ENCODE results near the gene MOSMO.

MOSMO gene

GRCh38 chr16:21989751-21990150 lies 18.2 kb upstream of the MOSMO start:
- Histone ChIP-seq H3K36me3 (ENCODE audit: insufficient read depth, insufficient read length, low read length) (peaks cover 18% of the 10 kb centered on the region), H3K4me1 (ENCODE audit: insufficient read depth, insufficient read length) (peaks cover 2% of the 10 kb centered on the region), H3K9ac (ENCODE audit: insufficient read length, low read depth) (no peak overlapping the region), H3K9me3 (ENCODE audit: insufficient read depth, low read length) (no peaks in the 10 kb centered on the region), H3K4me3 (ENCODE audit: insufficient read length, low read depth) (no peak overlapping the region), H3K27me3 (ENCODE audit: insufficient read depth, insufficient read length) (no peaks in the 10 kb centered on the region)
- no peak for DNase-seq (ENCODE audit: low read depth, low spot score)
- no peak for TF ChIP-seq YY1 (IDR thresholded peaks at IDR 0.05; ENCODE audit: insufficient read depth, insufficient read length)
- no peak for TF ChIP-seq SUZ12 (IDR thresholded peaks at IDR 0.05; ENCODE audit: extremely low read depth, insufficient read depth, insufficient read length)
- no peak for TF ChIP-seq ZNF274 (IDR thresholded peaks at IDR 0.05; ENCODE audit: low read depth, low read length)

GRCh38 chr16:21990381-21990944 lies 17.4 kb upstream of the MOSMO start:
- Histone ChIP-seq H3K4me3 (ENCODE audit: insufficient read length, low read depth) (no peak overlapping the region), H3K4me1 (ENCODE audit: insufficient read depth, insufficient read length) (peaks cover 2% of the 10 kb centered on the region), H3K27me3 (ENCODE audit: insufficient read depth, insufficient read length) (no peaks in the 10 kb centered on the region), H3K36me3 (ENCODE audit: insufficient read depth, insufficient read length, low read length) (peaks cover 10% of the 10 kb centered on the region), H3K9me3 (ENCODE audit: insufficient read depth, low read length) (no peaks in the 10 kb centered on the region), H3K9ac (ENCODE audit: insufficient read length, low read depth) (no peak overlapping the region)
- DNase-seq (ENCODE audit: low read depth, low spot score), result no peak
- TF ChIP-seq ZNF274 (IDR thresholded peaks at IDR 0.05; ENCODE audit: low read depth, low read length) (no peak), SUZ12 (IDR thresholded peaks at IDR 0.05; ENCODE audit: extremely low read depth, insufficient read depth, insufficient read length) (no peak)

GRCh38 chr16:21991621-21992020 lies 16.3 kb upstream of the MOSMO start:
- Histone ChIP-seq H3K27me3 (ENCODE audit: insufficient read depth, insufficient read length) (no peaks in the 10 kb centered on the region), H3K4me1 (ENCODE audit: insufficient read depth, insufficient read length) (peaks cover under 1% of the 10 kb centered on the region), H3K4me3 (ENCODE audit: insufficient read length, low read depth) (no peak overlapping the region), H3K9ac (ENCODE audit: insufficient read length, low read depth) (no peak overlapping the region), H3K36me3 (ENCODE audit: insufficient read depth, insufficient read length, low read length) (peaks cover 3% of the 10 kb centered on the region), H3K9me3 (ENCODE audit: insufficient read depth, low read length) (no peaks in the 10 kb centered on the region)
- DNase-seq (ENCODE audit: low read depth, low spot score), result no peak
- TF ChIP-seq SUZ12 (IDR thresholded peaks at IDR 0.05; ENCODE audit: extremely low read depth, insufficient read depth, insufficient read length), result no peak
- TF ChIP-seq YY1 (IDR thresholded peaks at IDR 0.05; ENCODE audit: insufficient read depth, insufficient read length), result no peak
- no peak for TF ChIP-seq ZNF274 (IDR thresholded peaks at IDR 0.05; ENCODE audit: low read depth, low read length)

- no peaks in the 10 kb centered on the region for H3K36me3 ChIP-seq (ENCODE audit: insufficient read depth, insufficient read length, low read length)
- no peak for DNase-seq (ENCODE audit: low read depth, low spot score)
- no peaks in the 10 kb centered on the region for H3K27me3 ChIP-seq (ENCODE audit: insufficient read depth, insufficient read length)
- H3K9me3 ChIP-seq (ENCODE audit: insufficient read depth, low read length), result no peaks in the 10 kb centered on the region
- no peak overlapping the region for H3K4me3 ChIP-seq (ENCODE audit: insufficient read length, low read depth)
- no peak overlapping the region for H3K9ac ChIP-seq (ENCODE audit: insufficient read length, low read depth)
- H3K4me1 ChIP-seq (ENCODE audit: insufficient read depth, insufficient read length), result no peaks in the 10 kb centered on the region
- TF ChIP-seq ZNF274 (IDR thresholded peaks at IDR 0.05; ENCODE audit: low read depth, low read length) (no peak), YY1 (IDR thresholded peaks at IDR 0.05; ENCODE audit: insufficient read depth, insufficient read length) (no peak), SUZ12 (IDR thresholded peaks at IDR 0.05; ENCODE audit: extremely low read depth, insufficient read depth, insufficient read length) (no peak)
Measured at GRCh38 chr16:21994856-21995465, 12.9 kb upstream of the MOSMO start.

- no peak for DNase-seq (ENCODE audit: low read depth, low spot score)
- Histone ChIP-seq H3K27me3 (ENCODE audit: insufficient read depth, insufficient read length) (no peaks in the 10 kb centered on the region), H3K9me3 (ENCODE audit: insufficient read depth, low read length) (no peaks in the 10 kb centered on the region), H3K4me3 (ENCODE audit: insufficient read length, low read depth) (no peak overlapping the region), H3K9ac (ENCODE audit: insufficient read length, low read depth) (no peak overlapping the region), H3K4me1 (ENCODE audit: insufficient read depth, insufficient read length) (no peaks in the 10 kb centered on the region), H3K36me3 (ENCODE audit: insufficient read depth, insufficient read length, low read length) (no peaks in the 10 kb centered on the region)
- TF ChIP-seq YY1 (IDR thresholded peaks at IDR 0.05; ENCODE audit: insufficient read depth, insufficient read length), result no peak
- no peak for TF ChIP-seq SUZ12 (IDR thresholded peaks at IDR 0.05; ENCODE audit: extremely low read depth, insufficient read depth, insufficient read length)
- TF ChIP-seq ZNF274 (IDR thresholded peaks at IDR 0.05; ENCODE audit: low read depth, low read length), result no peak
Measured at GRCh38 chr16:21996923-21997696, 10.8 kb upstream of the MOSMO start.

GRCh38 chr16:21997697-21998480 lies 10.0 kb upstream of the MOSMO start:
- H3K27me3 ChIP-seq (ENCODE audit: insufficient read depth, insufficient read length), result no peaks in the 10 kb centered on the region
- no peak overlapping the region for H3K4me3 ChIP-seq (ENCODE audit: insufficient read length, low read depth)
- H3K4me1 ChIP-seq (ENCODE audit: insufficient read depth, insufficient read length), result no peaks in the 10 kb centered on the region
- H3K36me3 ChIP-seq (ENCODE audit: insufficient read depth, insufficient read length, low read length), result no peaks in the 10 kb centered on the region
- H3K9me3 ChIP-seq (ENCODE audit: insufficient read depth, low read length), result no peaks in the 10 kb centered on the region
- no peak overlapping the region for H3K9ac ChIP-seq (ENCODE audit: insufficient read length, low read depth)
- DNase-seq (ENCODE audit: low read depth, low spot score), result no peak
- TF ChIP-seq SUZ12 (IDR thresholded peaks at IDR 0.05; ENCODE audit: extremely low read depth, insufficient read depth, insufficient read length) (no peak), ZNF274 (IDR thresholded peaks at IDR 0.05; ENCODE audit: low read depth, low read length) (no peak), YY1 (IDR thresholded peaks at IDR 0.05; ENCODE audit: insufficient read depth, insufficient read length) (no peak)
